LNCaP clone FGC (cell line): ENCODE measurements around the gene TTLL9.
A peak's percentile ranks its signal among the peaks of the same experiment; 100 is the strongest.

Experiments used
- DNase-seq: peaks from one replicate; pipeline ENCODE4 v3.0.0-alpha.2; 2011; ENCODE audit warnings: low read depth
- H3K4me3 ChIP-seq: 2 replicates; pipeline ENCODE4 v1.5.1; 2011; ENCODE audit warnings: mild to moderate bottlenecking, low read depth, low read length, control low read depth
- TF ChIP-seq, protein P1 (sequence below): IDR thresholded peaks from 2 replicates; pipeline ENCODE4 v1.5.1; 2012; ENCODE audit warnings: mild to moderate bottlenecking; ENCODE audit not compliant: control insufficient read depth, insufficient read depth; ENCODE audit errors: extremely low read depth

TTLL9 gene

DNA sequence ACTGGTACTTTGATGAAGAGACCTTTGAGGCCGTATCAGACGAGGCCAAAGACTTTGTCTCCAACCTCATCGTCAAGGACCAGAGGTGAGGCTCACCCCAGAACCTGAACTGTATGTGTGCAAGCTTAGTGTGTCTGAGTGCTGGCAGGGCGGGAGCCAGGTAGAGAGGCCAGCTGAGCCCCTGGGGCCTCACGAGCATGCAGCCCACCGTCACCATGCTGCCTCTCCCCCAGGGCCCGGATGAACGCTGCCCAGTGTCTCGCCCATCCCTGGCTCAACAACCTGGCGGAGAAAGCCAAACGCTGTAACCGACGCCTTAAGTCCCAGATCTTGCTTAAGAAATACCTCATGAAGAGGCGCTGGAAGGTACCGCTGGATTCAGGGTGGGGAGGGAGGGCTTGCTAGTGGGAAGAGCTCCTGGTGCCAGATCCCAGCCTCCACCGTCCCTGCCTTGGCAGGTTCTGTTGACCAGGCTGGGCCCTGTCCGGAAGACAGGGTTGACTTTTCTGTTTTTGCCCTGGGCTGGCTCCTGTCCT, 38.6 kb upstream of the TTLL9 start:
- TF ChIP-seq, protein P1, sequence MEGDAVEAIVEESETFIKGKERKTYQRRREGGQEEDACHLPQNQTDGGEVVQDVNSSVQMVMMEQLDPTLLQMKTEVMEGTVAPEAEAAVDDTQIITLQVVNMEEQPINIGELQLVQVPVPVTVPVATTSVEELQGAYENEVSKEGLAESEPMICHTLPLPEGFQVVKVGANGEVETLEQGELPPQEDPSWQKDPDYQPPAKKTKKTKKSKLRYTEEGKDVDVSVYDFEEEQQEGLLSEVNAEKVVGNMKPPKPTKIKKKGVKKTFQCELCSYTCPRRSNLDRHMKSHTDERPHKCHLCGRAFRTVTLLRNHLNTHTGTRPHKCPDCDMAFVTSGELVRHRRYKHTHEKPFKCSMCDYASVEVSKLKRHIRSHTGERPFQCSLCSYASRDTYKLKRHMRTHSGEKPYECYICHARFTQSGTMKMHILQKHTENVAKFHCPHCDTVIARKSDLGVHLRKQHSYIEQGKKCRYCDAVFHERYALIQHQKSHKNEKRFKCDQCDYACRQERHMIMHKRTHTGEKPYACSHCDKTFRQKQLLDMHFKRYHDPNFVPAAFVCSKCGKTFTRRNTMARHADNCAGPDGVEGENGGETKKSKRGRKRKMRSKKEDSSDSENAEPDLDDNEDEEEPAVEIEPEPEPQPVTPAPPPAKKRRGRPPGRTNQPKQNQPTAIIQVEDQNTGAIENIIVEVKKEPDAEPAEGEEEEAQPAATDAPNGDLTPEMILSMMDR = no peak
- no peak for DNase-seq

DNA sequence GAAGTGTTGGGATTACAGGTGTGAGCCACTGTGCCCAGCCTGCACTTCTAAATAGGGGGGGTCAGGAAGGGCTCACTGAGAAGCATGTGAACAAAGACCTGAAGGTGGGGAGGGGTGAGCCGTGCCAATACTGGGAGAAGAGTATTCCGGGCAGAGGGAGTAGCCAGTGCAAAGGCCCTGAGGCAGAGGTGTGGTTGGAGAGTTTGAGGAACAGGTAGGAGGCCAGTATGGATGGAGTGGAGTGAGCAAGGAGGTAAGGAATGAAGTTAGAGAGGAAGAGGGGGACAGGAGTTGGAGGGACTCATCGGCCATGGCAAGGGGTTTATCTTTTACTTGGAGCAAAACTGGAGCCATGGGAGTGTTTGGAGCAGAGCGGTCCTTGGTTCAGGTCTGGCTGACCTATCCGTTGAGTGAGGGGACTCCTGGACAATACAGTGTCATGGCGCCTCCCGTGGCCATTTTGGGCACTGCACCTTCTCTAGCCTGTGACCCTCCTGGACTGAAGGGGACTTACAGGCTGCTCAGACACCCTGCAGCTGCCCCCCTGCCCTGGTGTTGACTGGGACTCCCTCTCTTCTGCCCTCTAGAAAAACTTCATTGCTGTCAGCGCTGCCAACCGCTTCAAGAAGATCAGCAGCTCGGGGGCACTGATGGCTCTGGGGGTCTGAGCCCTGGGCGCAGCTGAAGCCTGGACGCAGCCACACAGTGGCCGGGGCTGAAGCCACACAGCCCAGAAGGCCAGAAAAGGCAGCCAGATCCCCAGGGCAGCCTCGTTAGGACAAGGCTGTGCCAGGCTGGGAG, 37.1 kb upstream of the TTLL9 start:
- no peak for DNase-seq
- TF ChIP-seq, protein P1 = peak; percentile 74

More for the DNA sequence above, 38.6 kb upstream of the TTLL9 start:
- no peak overlapping the region for H3K4me3 ChIP-seq

DNA sequence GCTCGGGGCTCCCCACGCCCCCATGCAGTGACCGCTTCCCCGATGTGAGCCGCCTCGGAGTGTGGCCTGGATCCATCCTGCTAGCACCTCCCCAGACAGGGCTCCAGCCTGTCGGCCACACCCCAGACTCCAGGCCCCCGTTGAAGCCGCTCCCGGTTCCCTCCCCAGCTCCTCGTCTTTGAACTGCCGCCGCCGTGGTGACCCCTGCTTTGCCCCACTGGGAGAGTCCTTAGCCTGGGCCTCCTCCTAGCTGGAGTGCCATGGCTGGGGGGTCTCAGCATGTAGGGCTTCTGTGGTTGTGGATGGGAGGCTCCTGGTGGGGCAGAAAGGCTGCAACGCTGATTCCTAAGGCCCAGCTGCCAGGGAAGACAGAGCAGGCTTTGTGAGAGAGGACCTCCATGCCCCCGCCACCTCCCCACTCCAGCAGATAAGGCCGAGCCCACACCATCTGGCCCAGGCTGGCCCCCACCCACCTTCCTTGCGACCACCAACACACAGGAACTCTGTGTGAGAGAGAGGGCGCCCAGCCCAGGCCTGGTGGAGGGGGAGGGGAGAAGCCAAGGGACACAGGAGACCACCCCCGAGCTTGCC, 36.4 kb upstream of the TTLL9 start:
- H3K4me3 ChIP-seq = no peak overlapping the region
- DNase-seq = no peak
- TF ChIP-seq, protein P1 = no peak

More for the DNA sequence above, 37.1 kb upstream of the TTLL9 start:
- no peak overlapping the region for H3K4me3 ChIP-seq

DNA sequence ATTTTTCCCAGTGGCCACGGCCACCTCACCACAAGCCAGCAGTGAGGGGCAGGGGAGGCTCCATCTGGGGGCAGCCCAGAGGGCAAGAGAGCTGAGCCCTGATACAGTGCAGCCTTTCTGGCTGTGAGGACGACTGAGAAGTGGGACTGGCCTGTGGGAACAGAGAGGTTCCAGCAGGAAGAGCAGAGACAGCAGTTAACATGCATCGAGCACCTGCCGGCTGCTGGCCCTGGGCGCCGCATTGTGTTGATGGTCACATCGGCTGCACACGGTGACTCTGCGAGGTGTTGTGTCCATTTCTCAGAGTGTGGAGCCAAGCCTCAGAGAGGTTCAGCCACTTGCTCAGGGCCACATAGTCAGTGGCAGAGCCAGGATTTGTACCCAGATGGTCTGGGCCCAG, 34.9 kb upstream of the TTLL9 start:
- TF ChIP-seq, protein P1 = no peak
- DNase-seq = no peak
- no peak overlapping the region for H3K4me3 ChIP-seq

DNA sequence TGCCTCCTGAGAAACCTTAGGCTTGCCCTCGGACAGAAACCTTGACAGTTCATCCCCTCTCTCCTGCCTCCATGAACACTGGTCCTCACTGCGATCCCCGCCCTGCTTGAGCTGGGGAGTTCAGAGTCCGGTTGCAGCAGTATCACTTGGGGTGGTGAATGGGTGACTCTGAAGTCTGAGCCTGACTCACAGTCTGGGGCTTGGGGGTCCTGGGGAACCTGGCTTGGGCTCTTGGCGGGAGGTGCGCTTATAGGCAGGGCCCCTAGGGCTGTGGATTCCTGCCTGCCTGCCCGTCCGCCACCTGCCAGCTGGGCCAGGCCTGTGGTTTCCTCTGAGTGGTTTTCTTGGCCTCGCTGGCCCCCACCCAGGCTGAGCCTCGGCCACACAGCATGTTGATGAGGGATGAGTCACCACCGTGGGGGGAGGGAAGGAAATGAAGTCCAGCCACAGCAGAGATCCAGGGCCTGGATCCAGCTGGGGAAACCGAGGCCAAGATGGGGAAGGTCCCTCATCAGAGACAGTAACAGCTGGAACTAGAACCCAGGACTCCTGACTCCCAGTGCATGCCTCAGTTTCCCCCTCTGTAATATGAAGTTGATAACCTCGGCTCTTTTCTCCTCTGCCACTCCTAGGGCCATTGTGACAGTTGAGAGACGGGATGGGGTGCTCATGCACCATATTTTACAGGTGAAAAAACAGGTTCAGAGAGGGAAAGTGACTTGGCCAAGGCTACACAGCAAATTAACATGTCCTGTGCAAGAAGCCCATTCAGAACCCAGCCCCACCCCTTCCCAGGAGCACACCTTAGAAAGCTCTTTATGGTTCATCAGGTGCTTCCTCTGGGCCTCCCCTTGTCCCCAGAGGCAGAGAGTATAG, 34.2 kb upstream of the TTLL9 start:
- H3K4me3 ChIP-seq = no peak overlapping the region
- no peak for DNase-seq
- TF ChIP-seq, protein P1 = no peak

DNA sequence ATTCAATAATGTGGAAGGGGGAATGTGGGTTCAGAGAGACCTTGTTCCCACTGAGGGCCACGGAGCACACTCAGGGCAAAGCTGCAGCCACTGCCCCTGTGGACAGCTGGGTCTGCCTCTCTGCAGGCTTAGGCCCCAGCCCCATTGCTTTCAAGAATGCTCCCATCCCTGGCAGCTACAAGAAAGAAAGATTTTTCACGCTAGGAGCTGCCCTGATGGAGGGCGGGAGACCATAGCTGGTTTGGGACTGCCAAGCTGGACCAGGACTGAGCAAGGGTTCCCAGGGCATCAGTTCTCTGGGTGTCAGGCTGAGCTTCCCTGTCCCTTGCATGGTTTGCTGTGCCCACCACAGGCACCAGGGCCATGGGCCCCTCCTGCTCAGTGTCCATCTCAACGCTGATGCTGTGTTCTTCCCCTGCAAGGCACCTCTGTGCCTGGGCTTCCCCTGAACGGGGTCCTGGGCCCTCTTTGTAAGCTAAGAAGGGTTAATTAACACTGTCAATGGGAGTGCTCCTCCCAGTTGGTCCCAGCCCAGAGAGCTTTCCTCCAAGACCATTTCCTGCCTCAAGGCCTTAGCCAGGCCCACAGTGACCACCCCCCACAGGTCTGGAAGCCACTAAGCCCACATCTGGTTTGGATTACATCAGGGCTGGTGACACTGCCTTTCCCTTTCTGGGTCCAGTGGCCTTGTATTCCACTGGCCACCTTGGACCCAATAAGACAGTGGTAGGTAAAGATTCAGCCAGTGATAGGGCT, 33.4 kb upstream of the TTLL9 start:
- TF ChIP-seq, protein P1 = no peak
- no peak overlapping the region for H3K4me3 ChIP-seq
- no peak for DNase-seq
